ENCODE results near the gene KATNAL2.
A peak's percentile ranks its signal among the peaks of the same experiment; 100 is the strongest.

The KATNAL2 gene, protein sequence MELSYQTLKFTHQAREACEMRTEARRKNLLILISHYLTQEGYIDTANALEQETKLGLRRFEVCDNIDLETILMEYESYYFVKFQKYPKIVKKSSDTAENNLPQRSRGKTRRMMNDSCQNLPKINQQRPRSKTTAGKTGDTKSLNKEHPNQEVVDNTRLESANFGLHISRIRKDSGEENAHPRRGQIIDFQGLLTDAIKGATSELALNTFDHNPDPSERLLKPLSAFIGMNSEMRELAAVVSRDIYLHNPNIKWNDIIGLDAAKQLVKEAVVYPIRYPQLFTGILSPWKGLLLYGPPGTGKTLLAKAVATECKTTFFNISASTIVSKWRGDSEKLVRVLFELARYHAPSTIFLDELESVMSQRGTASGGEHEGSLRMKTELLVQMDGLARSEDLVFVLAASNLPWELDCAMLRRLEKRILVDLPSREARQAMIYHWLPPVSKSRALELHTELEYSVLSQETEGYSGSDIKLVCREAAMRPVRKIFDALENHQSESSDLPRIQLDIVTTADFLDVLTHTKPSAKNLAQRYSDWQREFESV

DNA sequence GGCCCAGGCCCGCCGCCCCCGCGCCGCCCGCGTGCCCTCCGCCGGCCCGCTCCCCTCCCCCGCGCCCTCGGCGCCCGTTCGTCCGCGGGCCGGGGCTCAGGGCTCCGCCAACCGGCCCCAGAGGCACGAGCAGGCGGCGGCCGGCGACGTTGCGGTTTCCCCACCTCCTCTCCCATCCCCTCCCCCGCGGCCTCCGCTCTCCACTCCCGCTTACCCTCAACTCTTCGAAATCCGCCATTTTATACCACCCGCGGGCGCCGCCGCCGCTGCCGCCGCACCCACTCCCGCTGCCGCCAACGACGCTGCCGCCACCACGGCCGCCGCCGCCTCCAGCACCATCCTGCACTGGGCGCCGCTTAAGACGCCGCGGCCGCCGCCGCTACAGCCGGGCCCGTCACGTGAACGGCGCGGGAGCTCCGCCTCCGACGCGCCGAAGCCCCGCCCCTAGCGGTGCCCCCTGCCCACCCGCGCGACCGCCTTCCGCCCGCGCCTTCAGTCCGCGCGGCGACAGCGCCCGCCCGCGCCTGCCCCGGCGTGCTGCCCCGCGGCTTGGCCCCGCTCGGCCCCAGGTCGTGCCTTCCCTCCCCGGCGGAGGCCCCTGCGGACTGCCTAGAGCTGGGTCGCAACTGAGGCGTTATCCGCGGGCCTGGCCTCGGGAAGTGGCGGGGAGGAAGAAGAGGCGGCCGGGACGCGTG is at the start of gene KATNAL2, which contains the start of gene PIAS2:
Gene KATNAL2, plus strand, starts transcription at position 495 of the 695 bp plus-strand sequence. CDS start 29,271 bp downstream, outside the sequence.
Gene PIAS2, minus strand, starts transcription at position 400 of the 695 bp plus-strand sequence. Its CDS starts 162 bp downstream, at position 238.
- DNase-seq = peak; percentile 92

DNA sequence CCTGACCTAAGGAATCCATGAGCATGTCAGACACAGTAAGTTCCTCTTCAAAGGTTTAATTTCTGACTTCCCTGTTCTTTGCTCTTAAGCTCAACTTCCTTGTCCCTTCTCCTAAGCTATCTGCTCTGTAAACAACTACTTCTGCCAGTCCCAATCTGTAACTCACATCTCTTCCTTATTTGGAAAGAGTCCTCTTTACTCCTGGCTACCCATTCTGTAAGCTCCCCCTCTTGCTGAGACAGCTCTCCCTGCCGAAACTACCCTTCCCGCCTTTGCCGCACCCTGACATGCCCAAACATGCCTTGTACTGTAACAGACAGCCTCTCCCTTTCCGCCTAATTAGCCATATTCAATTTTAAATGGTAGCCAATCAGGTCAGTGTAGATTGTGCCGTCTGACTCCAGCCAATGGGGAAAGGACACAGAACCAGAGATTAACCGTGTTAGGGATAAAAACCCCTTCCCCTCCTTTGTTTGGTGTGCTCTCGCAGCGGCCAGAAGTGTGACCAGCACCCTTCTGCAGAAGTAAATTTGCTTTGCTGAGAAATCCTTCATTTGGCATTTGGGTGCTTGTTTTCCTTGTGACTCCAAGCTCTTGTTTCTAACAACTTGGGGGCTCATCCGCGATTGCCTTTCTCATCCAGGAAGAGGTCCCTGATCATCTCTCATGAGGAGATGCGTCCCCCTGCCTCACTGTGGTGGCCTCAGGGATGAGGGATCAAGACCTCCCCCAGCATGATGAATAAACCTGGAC is 49.1 kb upstream of the KATNAL2 start:
- peak; percentile 11 for DNase-seq

DNA sequence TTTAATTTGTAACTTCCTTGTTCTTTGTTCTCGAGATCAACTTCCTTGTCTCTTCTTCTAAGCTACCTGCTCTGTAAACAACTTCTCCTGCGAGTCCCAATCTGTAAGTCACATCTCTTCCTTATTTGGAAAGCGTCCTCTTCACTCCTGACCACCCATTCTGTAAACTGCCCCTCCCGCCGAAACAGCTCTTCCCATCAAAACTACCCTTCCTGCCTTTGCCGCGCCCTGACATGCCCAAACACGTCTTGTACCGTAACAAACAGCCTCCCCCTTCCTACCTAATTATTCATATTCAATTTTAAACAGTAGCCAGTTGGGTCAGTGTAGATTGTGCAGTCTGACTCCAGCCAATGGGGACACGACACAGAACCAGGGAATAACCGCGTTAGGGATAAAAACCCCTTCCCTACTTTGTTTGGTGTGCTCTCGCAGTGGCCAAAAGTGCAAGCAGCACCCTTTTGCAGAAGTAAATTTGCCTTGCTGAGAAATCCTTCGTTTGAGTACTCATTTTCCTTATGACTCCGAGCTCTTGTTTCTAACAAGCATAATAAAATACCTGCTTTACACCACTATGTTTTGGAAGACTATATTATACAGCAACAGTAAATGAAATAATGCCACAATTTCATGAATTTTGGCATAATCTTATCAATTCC is 39.9 kb upstream of the KATNAL2 start:
- DNase-seq = peak; percentile 23

DNA sequence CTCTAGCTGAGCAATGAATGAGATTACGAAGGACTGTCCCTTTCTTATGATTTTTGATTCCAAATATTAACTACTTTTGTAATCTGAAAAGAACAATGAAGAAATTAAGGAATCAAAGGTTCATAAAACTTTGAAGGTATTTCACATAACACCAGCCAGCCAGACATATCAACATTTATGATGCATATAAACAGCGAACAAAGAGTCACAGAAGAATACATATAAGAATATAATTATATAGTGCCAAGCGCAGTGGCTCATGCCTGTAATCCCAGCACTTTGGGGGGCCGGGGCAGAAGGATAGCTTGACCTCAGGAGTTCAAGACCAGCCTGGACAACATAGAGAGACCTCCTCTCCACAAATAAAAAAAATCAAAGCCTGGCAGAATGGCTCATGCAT is 34.2 kb upstream of the KATNAL2 start:
- DNase-seq = no peak

DNA sequence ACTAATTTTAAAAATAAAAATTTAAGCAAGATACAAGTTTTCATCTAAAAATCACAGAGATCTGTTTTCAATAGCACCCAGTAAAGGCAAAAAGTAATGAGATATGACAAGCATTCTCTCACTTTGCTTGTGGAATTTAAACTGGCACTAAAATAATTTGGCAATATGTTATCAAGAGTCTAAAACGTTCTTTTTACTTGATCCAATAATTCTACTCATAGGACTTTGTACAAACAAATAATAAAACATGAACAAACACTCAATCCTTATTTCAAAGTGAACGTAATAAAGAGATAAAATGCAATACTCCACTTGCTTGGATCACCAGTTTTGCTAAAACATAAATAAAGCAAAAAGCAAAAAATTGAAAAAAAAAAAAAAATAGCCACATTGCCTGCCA is 30.5 kb upstream of the KATNAL2 start:
- DNase-seq = no peak

DNA sequence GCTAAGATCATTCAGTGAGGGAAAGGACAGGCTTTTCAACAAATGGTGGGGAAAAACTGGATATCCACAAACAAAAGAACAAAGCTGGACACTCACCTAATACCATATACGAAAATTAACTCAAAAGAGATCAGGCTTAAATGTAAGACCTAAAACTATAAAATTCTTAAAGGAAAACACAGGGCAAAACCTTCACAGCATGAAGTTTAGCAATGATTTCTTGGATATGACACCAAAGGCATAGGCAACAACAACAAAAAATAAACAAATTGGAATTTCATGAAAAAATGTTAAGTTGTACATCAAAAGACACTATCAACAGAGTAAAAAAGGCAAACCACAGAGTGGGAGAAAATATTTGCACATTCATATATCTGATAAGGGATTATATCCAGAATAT is 28.4 kb upstream of the KATNAL2 start:
- DNase-seq = no peak

DNA sequence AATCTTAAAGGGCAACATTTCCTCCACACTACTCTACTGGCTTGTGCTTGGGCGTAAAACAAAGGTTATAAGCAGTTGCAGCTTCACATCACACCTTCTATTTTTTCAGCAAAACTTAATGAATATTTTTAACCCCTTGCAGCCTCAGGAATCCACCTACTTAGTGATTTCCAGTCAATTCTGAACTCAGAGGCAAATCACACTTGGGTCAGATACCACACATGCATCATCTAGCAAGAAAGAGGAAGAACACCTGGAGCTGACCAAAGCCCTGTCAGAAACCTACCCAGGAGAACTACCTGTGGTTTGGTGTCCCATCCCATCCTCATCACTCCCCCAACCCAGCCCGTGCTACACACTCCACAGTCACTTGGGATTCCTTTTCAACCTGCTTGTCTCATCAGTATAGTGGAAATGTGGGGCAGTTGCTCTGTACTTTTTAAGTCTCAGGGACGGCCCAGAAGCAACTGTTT is 25.6 kb upstream of the KATNAL2 start:
- DNase-seq = no peak

DNA sequence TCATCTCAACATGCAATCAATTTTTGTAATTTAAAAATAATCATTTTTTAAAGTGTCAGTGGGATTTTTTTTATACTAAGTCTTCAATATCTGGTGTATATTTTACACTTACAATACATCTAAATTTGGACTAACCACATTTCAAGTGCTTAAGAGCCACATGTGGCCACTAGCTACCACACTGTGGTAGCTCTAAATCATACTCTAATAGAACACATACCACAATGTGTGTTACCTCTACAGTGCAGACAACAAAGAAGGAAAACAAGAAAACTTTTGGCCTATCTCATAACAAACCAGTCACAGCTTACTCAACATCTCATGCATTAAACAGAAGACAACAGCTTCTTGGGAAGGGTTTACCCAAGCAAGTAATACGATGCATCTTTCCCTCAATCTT is 24.6 kb upstream of the KATNAL2 start:
- no peak for DNase-seq

DNA sequence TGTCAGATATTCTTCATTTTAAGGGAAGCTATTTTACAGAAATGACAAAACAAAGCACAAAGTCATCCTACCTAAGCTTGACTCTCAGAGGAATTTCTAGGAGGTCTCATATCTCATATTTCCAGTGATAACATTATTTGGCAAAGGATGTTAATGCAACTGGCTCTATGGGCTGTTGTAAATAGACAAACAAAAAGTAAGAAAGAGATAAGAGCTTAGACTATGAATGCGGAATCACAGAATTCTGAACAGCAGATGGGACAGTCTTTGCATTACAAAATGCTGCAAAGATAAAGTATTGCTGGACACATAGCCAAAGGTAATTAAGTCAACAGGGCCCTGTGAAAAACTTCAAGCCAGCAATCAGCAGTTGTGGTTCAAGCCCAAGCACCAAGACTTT is 24.0 kb upstream of the KATNAL2 start:
- DNase-seq = no peak

DNA sequence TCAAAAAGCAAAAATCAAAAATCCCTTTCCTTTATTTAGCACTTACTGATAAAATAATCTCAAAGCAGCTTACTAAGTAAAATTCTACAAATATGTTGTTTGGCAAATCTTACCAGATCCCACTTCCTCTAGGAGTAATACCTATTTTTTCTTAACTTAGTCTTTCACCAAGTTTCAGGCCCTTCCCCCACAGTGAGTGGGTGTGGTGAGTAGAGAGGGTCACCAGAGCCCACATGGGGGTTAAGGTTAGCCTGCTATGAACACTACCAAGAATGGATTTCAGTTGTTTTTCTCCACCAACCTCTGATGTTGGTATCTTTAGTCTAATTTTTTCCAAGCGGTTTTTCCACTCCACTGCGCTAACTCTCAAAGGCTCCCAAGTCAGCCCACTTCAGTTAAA is 23.3 kb upstream of the KATNAL2 start:
- DNase-seq = no peak

DNA sequence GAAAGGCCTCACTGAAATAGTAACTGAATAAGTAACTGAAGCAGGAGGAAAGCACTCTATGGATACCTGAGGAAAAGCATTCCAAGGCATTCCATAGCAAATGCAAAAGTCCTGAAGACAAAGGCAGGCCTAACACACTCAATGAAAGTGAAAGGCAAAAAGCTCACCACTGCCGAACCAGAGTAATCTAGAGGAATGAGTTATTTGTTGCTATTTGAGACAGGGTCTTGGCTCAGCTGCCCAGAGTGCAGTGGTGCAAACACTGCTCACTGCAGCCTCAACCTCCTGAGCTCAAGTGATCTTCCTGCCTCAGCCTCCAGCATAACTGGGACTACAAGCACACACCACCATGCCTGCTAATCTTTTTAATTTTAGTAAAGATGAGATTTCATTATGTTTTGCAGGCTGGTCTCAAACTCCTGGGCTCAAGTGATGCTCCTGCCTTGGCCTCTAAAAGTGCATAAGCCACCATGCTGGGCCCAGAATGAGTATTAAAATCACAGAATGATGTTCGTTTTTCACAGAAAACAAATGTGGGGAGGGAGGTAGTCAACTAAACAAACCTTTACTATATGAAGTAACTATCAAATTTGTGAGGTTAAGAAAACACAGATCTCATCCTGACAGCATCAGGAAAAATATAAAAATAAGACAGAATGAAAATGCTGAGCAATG is 18.0 kb upstream of the KATNAL2 start:
- no peak for DNase-seq

DNA sequence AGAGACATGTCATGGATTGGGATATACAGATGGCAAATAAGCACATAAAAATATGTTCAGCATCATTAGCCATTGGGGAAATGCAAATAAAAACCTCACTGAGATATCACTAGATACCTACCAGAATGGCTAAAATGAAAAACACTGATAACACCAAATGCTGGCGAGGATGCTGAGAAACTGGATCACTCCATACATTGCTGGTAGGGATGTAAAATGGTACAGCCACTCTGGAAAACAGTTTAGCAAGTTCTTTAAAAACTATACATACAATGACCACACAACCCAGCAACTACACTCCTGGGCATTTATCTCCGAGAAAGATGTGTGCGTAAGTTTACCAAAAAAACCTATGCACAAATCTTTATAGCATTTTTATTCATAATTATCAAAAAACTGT is 14.0 kb upstream of the KATNAL2 start:
- no peak for DNase-seq

DNA sequence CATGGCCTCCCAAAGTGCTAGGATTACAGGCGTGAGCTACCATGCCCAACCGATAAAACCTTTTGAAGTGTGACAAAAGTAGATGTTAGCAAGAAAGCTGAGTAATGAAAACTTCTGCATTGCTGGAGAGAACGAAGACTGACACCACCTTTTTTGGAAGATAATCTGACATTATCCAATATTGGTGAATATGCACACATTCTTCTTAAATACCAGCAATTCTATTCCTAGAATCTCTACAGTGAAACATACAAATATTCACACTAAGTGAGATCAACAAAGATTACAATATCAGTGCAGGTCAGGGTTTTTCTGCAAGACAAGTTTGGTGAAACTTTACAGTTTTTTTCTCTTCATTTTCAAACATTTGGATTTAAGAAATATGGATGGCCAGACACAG is 7.9 kb upstream of the KATNAL2 start:
- DNase-seq = no peak

DNA sequence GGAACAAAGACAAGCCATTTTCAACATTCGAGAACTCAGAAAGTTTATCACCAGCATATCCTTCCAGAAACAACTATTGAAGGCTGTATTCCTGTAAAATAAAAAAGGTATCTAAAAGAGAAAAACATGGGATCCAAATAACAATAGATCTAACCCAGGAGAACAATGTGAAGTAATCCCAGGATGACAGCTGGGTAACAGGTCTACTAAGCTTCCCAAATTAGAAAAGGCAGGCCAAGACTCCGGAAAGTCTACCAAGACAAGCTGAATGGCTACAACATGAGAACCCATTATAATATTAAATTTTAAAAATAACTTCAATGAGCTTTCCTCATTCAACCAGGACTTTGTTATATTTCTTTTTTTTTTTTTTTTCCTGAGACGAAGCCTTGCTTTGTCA is 6.5 kb upstream of the KATNAL2 start:
- no peak for DNase-seq

DNA sequence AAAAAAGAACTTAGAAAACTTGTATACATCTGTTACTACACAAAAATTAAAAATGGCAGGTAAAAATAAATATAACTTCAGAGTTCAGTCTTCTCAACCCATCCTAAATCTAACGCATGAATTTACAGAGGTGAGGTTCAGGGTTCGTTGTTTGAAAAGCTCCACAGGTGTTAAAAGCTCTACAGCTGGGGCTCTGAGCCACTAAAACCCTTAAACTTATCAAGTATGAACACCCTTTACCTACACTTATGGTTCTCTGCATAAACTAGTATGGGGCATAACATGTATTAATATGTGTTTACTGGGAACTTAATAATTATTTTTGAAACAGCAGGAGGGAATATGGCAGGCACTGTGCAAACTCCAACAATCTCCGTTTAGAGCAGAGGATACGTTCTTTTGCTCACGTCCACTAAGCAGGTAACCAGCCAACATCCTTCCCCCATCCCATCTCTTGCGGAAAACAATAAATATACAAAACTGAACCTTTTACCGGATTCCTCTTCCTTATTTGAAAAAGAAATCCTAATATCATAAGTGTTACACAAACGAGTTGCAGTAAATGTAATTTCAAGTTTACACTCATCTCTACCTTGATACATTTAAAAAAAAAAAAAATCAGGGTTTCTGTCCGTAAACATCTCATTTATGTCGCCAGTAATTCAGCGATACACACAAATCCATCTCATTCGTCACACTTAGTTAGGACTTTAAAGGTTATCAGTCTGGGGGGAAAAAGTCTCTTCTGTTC is 1.4 kb upstream of the KATNAL2 start:
- no peak for DNase-seq

DNA sequence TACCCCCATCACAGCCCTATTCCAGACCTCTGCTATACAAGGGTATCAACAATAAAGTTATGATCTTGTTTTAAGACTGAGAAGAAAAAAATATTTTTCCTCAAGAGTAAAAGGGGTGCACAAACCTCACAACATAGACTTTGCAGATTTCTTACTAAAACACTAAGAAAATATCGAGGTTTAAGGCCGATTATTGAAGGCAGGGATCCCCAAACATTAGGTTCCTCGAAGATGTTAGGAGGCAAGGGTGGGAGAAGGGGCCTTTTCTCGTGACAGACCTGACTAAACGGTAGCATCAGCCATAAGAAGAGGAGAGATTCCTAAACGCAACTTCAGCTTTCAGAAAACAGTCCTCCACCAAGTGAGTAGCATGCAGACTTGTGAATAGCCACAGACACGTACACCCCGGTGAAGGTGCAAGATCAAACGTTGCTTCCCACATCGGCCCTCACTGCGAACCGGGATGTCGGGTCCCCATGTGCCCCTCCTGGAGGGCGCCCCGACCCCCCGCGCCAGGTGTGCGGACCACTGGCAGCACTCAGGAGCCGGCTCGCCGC is 773 bp upstream of the KATNAL2 start:
- peak; percentile 64 for DNase-seq

DNA sequence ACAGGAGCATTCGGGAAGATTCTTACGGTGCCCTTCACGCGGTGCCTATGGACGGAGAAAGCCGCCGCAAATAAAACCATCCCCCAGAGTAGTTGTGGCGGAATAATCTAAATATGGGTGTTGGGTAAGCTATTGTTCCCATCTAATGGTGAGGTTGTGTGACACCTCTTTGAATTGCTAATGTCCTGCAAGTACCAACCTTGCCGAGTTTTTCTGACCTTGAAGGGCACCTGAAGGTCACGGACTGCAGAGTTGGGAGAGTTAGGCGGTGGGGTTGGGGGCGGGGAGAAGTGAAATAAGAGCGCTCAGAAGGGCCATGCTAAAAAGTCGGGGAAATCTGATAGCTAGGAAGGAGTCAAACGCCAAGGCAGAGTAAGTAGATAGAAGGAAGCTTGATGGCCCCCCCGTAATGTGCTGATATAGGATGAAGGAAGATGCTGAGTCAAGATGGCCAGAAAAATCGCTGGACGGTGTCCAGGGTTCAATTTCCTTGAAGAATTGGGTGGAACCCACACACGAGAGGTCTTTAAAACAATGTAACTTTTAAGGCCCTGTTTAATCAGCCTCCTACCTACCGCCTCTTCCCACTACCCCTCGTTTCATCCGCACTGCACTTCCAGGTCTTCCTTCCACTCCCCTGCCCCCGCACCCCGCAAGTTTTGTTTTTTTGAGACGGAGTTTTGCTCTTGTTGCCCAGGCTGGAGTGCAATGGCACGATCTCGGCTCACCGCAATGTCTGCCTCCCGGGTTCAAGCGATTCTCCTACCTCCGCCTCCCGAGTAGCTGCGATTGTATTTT is 600 bp downstream of the KATNAL2 start:
- peak; percentile 78 for DNase-seq

DNA sequence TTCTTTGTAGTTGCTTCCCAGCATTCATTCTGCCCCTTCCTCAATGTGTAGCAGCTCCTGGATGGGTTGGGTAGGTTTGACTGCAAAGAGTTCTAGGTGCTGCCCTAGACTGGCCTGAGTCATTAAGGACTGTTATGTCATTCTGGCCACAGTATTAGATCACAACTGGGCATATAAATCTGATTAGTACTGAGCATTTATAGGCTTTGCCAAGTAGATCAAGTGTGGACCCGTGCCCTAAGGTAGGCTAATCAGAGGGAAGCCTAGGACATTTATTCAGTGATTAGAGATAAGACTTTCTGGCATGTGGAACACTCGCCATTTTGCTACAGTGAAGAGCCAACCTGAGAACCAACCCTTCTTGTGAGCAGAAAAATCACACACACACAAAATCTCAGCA is 2.7 kb downstream of the KATNAL2 start:
- DNase-seq = no peak

DNA sequence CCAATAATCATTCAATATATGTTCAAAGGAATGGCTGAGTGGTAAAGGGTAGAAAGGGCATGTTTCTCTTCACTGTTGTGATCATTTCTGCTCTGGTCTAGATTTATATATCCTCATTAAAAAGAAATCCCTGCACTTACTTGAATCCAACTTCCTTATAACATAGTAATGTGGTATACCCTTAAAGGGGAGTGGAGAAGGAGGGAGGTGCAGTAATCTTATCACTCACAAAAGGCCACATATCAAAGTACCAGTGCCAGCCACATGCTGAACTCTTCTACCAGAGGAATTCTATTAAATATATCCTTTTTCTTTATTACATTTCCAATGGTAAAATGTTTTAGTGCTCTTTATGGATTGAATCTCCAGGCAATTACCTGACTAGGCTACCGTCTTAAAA is 3.3 kb downstream of the KATNAL2 start:
- DNase-seq = peak; percentile 54

Measured in hematopoietic multipotent progenitor cell treated with erythropoietin and hydrocortisone succinate and interleukin-3 and kit ligand, for 4 days (in vitro differentiated cells).